Measurements from ENCODE around the gene S1PR4. TPM values are rescaled to one million over a fixed set of nuclear protein-coding genes. Genes with fewer than 3 reads are reported as not detected.

The S1PR4 gene
- total RNA-seq, 1 donor from 2014 or later: 4.9 TPM

- no peaks in the 10 kb centered on the region for H3K9me3 ChIP-seq
- intact Hi-C loops (cut with DNase I): no loop called here
- DNase-seq (ENCODE audit: low spot score in 2 of 2): no peak
- no peaks in the 10 kb centered on the region for H3K27me3 ChIP-seq
- no peaks in the 10 kb centered on the region for H3K4me1 ChIP-seq
- TF ChIP-seq CTCF (IDR thresholded peaks at IDR 0.05): no peak
- no peak overlapping the region for H3K4me3 ChIP-seq
- H3K36me3 ChIP-seq: peaks cover 44 to 63% of the 10 kb centered on the region in 2 donors
- no peak overlapping the region for H3K27ac ChIP-seq
Measured at GRCh38 chr19:3203805-3204645, 25.5 kb downstream of the S1PR4 start.

- Histone ChIP-seq H3K4me1 (no peaks in the 10 kb centered on the region), H3K27ac (no peak overlapping the region), H3K9me3 (no peaks in the 10 kb centered on the region), H3K27me3 (no peaks in the 10 kb centered on the region), H3K36me3 (peaks cover 40 to 61% of the 10 kb centered on the region in 2 donors), H3K4me3 (no peak overlapping the region)
- intact Hi-C loops (cut with DNase I): no loop called here
- TF ChIP-seq CTCF (IDR thresholded peaks at IDR 0.05): no peak
- no peak for DNase-seq (ENCODE audit: low spot score in 2 of 2)
Measured at GRCh38 chr19:3204646-3205275, 26.2 kb downstream of the S1PR4 start.

GRCh38 chr19:3206216-3206953 is 27.8 kb downstream of the S1PR4 start:
- H3K27ac ChIP-seq: no peak overlapping the region
- H3K4me1 ChIP-seq: no peaks in the 10 kb centered on the region
- no peak for TF ChIP-seq CTCF (IDR thresholded peaks at IDR 0.05)
- peaks cover 40 to 56% of the 10 kb centered on the region in 2 donors for H3K36me3 ChIP-seq
- H3K4me3 ChIP-seq: no peak overlapping the region
- no peaks in the 10 kb centered on the region for H3K27me3 ChIP-seq
- DNase-seq (ENCODE audit: low spot score in 2 of 2): no peak
- intact Hi-C loops (cut with DNase I): no loop called here
- no peaks in the 10 kb centered on the region for H3K9me3 ChIP-seq

- no peak for DNase-seq (ENCODE audit: low spot score in 2 of 2)
- Histone ChIP-seq H3K4me1 (no peaks in the 10 kb centered on the region), H3K9me3 (no peaks in the 10 kb centered on the region), H3K27me3 (no peaks in the 10 kb centered on the region), H3K36me3 (peaks cover 40 to 51% of the 10 kb centered on the region in 2 donors), H3K27ac (no peak overlapping the region), H3K4me3 (no peak overlapping the region)
- TF ChIP-seq CTCF (IDR thresholded peaks at IDR 0.05): no peak
- intact Hi-C loops (cut with DNase I): no loop called here
Measured at GRCh38 chr19:3207461-3208242, 29.1 kb downstream of the S1PR4 start.

All from ascending aorta (tissue), 2 donors.